Caco-2 (cell line): ENCODE results near the gene TMTC2. TPM values are rescaled to one million over a fixed set of nuclear protein-coding genes. Genes with fewer than 3 reads are reported as not detected.

ENCODE experiments used
- BruUV-seq: library from RNA; stranded (reverse); fragments of 400-500 nt; replicated peaks from 2 replicates; lab custom pipeline; 2021; lab: Mats Ljungman, UMichigan
- CTCF ChIA-PET: fragments of 300-600 bp; sonication (Branson Sonifier 250); formaldehyde crosslinking; loops from one replicate; lab custom pipeline; 2022; ENCODE audit warnings: antibody characterized with exemption; lab: Charles Lee
- POLR2A ChIA-PET: fragments of 300-600 bp; sonication (Branson Sonifier 250); formaldehyde crosslinking; loops from one replicate; lab custom pipeline; 2022; ENCODE audit warnings: antibody characterized with exemption; lab: Charles Lee
- DNase-seq, 2 experiments: peaks; one replicate each; pipeline versions ENCODE4 v3.0.0 to v3.0.0-alpha.2; 2020 to 2022
- H3K27me3 ChIP-seq: replicated peaks from 2 replicates; pipeline ENCODE4 v1.6.0; 2011; ENCODE audit warnings: low read length; ENCODE audit not compliant: control insufficient read depth, insufficient read depth
- H3K36me3 ChIP-seq: 2 replicates; pipeline ENCODE4 v1.5.1; 2011; ENCODE audit warnings: low read length; ENCODE audit not compliant: control insufficient read depth, insufficient read depth
- H3K4me1 ChIP-seq: fragments of 250-450 bp; sonication (Bioruptor Pico); 2 replicates; pipeline ENCODE4 v1.5.1; 2020; ENCODE audit warnings: mild to moderate bottlenecking
- H3K4me3 ChIP-seq: 2 replicates; pipeline ENCODE4 v1.5.1; 2011; ENCODE audit warnings: low read depth, mild to moderate bottlenecking, control low read depth, low read length
- H3K9me3 ChIP-seq: fragments of 250-450 bp; sonication (Bioruptor Pico); 2 replicates; pipeline ENCODE4 v1.5.1; 2020; ENCODE audit warnings: mild to moderate bottlenecking, moderate library complexity
- H3K27ac Mint-ChIP-seq: one replicate; pipeline ENCODE4 v1.8.0; 2022; ENCODE audit warnings: mixed read lengths; ENCODE audit not compliant: unreplicated experiment
- H3K27me3 Mint-ChIP-seq: one replicate; pipeline ENCODE4 v1.8.0; 2022; ENCODE audit warnings: mixed read lengths; ENCODE audit not compliant: insufficient read depth, unreplicated experiment
- H3K36me3 Mint-ChIP-seq: one replicate; pipeline ENCODE4 v1.8.0; 2022; ENCODE audit warnings: mild to moderate bottlenecking, mixed read lengths; ENCODE audit not compliant: insufficient read depth, unreplicated experiment
- H3K4me1 Mint-ChIP-seq: one replicate; pipeline ENCODE4 v1.8.0; 2022; ENCODE audit warnings: low read depth, mixed read lengths; ENCODE audit not compliant: unreplicated experiment
- H3K4me3 Mint-ChIP-seq: one replicate; pipeline ENCODE4 v1.8.0; 2022; ENCODE audit warnings: mild to moderate bottlenecking, moderate library complexity, mixed read lengths; ENCODE audit not compliant: unreplicated experiment
- H3K9me3 Mint-ChIP-seq: one replicate; pipeline ENCODE4 v1.8.0; 2022; ENCODE audit warnings: mixed read lengths; ENCODE audit not compliant: unreplicated experiment
- intact Hi-C: fragments of 100-400 bp; cut with micrococcal nuclease; formaldehyde crosslinking; loops from one replicate; pipeline ENCODE4 v1.10.0; 2022; ENCODE audit not compliant: unreplicated experiment
- total RNA-seq: library from RNA; stranded (reverse); gene quantifications from 2 replicates; pipeline ENCODE4 v1.2.3, GENCODE V29; 2022
- TF ChIP-seq, protein P1 (sequence below), 2 experiments: fragments of 200-600 bp in 1 of 2; IDR thresholded peaks; 1 replicate in 1 of 2; 2 replicates in 1 of 2; pipeline versions ENCODE4 v1.5.1 to v1.8.0; 2011 to 2022; ENCODE audit warnings: antibody characterized with exemption in 1 of 2, control low read depth in 1 of 2, inconsistent platforms in 1 of 2, low read depth in 1 of 2, low read length in 1 of 2, mild to moderate bottlenecking in 1 of 2, moderate library complexity in 1 of 2; ENCODE audit not compliant: insufficient read depth in 1 of 2, severe bottlenecking in 1 of 2, unreplicated experiment in 1 of 2

TMTC2 gene
- total RNA-seq, 1 experiment from 2014 or later: 2.2 TPM

DNA sequence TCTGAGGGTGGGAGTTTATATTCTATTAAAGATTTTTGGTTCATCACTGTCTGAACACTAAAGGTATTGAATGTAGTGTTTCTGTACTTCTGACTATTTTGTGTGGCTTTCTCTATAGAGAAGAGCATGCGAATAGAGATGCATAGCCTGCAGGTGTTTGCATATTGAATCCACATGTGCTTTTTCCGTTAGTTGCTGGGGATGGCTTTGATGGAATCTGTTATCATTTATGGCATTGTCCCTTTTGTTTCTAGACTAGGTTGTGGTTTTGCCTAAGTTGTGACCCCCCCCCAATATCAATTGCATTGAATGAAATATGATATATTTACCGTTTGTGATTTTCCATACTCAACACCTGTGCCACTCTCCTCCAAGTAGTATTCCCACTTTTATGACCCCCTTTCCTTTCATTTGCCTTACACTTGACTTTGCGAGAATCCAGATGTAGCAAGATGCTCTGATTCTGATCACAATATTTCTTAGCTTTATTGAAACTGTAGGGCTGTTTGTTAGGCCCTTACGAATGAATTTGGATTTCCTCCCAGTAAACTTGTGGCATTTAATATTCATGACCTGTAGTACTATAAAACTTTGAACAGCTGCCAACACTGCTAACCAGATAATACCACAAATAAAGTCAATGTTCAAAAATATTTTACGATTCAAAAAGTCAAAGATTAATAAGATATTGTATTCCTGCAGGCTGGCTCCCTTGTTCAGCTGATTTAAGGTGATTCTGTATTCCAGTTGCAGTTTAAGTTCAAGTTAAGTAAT lies 176.4 kb downstream of the TMTC2 start:
- POLR2A ChIA-PET: no interaction called here
- no peaks in the 10 kb centered on the region for H3K36me3 Mint-ChIP-seq
- no peaks in the 10 kb centered on the region for H3K9me3 Mint-ChIP-seq
- no peak for DNase-seq
- TF ChIP-seq, protein P1, sequence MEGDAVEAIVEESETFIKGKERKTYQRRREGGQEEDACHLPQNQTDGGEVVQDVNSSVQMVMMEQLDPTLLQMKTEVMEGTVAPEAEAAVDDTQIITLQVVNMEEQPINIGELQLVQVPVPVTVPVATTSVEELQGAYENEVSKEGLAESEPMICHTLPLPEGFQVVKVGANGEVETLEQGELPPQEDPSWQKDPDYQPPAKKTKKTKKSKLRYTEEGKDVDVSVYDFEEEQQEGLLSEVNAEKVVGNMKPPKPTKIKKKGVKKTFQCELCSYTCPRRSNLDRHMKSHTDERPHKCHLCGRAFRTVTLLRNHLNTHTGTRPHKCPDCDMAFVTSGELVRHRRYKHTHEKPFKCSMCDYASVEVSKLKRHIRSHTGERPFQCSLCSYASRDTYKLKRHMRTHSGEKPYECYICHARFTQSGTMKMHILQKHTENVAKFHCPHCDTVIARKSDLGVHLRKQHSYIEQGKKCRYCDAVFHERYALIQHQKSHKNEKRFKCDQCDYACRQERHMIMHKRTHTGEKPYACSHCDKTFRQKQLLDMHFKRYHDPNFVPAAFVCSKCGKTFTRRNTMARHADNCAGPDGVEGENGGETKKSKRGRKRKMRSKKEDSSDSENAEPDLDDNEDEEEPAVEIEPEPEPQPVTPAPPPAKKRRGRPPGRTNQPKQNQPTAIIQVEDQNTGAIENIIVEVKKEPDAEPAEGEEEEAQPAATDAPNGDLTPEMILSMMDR (IDR thresholded peaks at IDR 0.05; ENCODE audit: insufficient read depth in 1 of 2, low read depth in 1 of 2, low read length in 1 of 2, severe bottlenecking in 1 of 2, unreplicated experiment in 1 of 2): no peak
- H3K4me3 Mint-ChIP-seq: no peak overlapping the region
- no peaks in the 10 kb centered on the region for H3K4me1 Mint-ChIP-seq
- Histone ChIP-seq H3K36me3 (no peaks in the 10 kb centered on the region), H3K27me3 (no peaks in the 10 kb centered on the region), H3K4me3 (no peak overlapping the region), H3K4me1 (no peaks in the 10 kb centered on the region), H3K9me3 (no peaks in the 10 kb centered on the region)
- no peaks in the 10 kb centered on the region for H3K27me3 Mint-ChIP-seq
- CTCF ChIA-PET: no interaction called here
- BruUV-seq: no TSS peak
- intact Hi-C loops: no loop called here
- H3K27ac Mint-ChIP-seq: no peak overlapping the region

DNA sequence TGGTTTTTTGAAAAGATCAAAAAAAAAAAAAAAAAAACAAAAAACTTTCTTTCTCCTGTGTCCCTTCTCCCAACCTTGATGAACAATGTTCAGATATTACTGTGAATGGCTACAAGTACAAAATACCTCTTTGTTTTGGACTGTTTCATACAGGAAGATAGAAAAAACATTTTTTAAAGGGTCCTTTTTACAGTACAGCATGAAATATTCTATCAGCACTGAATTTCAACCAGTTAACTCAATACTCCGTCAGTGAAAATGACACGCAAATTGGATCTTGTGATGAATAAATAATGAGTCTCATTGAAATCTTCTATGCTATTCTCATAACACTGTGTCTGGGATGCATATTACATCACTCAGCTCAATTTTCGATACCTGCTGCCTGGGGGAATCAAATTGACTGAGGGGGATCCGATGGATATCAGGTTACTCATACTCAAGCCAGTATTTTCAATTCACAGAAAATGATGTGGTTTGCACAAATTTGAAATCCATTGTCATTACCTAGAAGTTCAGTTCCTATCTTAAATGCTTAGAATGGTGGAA lies 179.6 kb downstream of the TMTC2 start:
- Histone ChIP-seq H3K36me3 (no peaks in the 10 kb centered on the region), H3K9me3 (no peaks in the 10 kb centered on the region), H3K27me3 (no peaks in the 10 kb centered on the region), H3K4me3 (no peak overlapping the region), H3K4me1 (no peaks in the 10 kb centered on the region)
- Mint-ChIP-seq H3K4me1 (no peaks in the 10 kb centered on the region), H3K36me3 (no peaks in the 10 kb centered on the region), H3K9me3 (no peaks in the 10 kb centered on the region), H3K27ac (no peak overlapping the region), H3K4me3 (no peak overlapping the region), H3K27me3 (no peaks in the 10 kb centered on the region)
- DNase-seq: no peak
- ChIA-PET CTCF (no interaction called here), POLR2A (no interaction called here)
- BruUV-seq: no TSS peak
- TF ChIP-seq, protein P1 (IDR thresholded peaks at IDR 0.05; ENCODE audit: insufficient read depth in 1 of 2, low read depth in 1 of 2, low read length in 1 of 2, severe bottlenecking in 1 of 2, unreplicated experiment in 1 of 2): no peak
- intact Hi-C loops: no loop called here

DNA sequence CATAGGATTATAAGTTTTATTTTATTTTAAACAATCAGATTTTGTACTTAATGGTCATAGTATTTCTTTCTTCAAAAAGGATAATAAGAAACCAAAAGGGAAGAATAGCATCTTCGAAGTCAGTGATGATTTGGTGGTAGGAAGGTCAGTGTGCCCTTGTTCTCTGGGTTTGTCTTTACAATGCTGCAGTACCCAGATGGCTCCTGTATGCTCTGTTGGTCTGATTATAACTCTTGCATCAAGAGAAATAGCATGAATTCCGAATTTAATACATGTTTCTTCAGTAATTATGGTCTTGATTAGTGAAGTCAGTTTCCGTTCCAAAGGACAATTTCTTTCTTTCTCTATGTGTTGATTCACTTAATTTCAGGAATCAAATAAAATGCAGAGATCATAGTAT lies 180.2 kb downstream of the TMTC2 start:
- no peaks in the 10 kb centered on the region for H3K4me1 ChIP-seq
- BruUV-seq: no TSS peak
- intact Hi-C loops: no loop called here
- POLR2A ChIA-PET: no interaction called here
- no peak overlapping the region for H3K4me3 ChIP-seq
- no peaks in the 10 kb centered on the region for H3K36me3 Mint-ChIP-seq
- H3K36me3 ChIP-seq: no peaks in the 10 kb centered on the region
- CTCF ChIA-PET: no interaction called here
- H3K27me3 ChIP-seq: no peaks in the 10 kb centered on the region
- H3K9me3 ChIP-seq: no peaks in the 10 kb centered on the region
- no peak overlapping the region for H3K4me3 Mint-ChIP-seq
- no peak for DNase-seq
- no peak overlapping the region for H3K27ac Mint-ChIP-seq
- TF ChIP-seq, protein P1 (IDR thresholded peaks at IDR 0.05; ENCODE audit: insufficient read depth in 1 of 2, low read depth in 1 of 2, low read length in 1 of 2, severe bottlenecking in 1 of 2, unreplicated experiment in 1 of 2): no peak
- no peaks in the 10 kb centered on the region for H3K4me1 Mint-ChIP-seq
- no peaks in the 10 kb centered on the region for H3K27me3 Mint-ChIP-seq
- no peaks in the 10 kb centered on the region for H3K9me3 Mint-ChIP-seq
